C4-2B (cell line): ENCODE measurements around the gene DDX54.

Experiments
- H3K27ac ChIP-seq: fragments of 450-650 bp; 2 replicates; pipeline ENCODE4 v1.5.1; 2017
- ZFX ChIP-seq: fragments of 450-650 bp; IDR thresholded peaks from 2 replicates; pipeline ENCODE4 v1.6.1; 2017
- TF ChIP-seq, protein P1 (sequence below): fragments of 450-650 bp; conservative IDR thresholded peaks from 2 replicates; pipeline ENCODE4 v1.5.1; 2017; ENCODE audit warnings: mild to moderate bottlenecking

Gene DDX54

DNA sequence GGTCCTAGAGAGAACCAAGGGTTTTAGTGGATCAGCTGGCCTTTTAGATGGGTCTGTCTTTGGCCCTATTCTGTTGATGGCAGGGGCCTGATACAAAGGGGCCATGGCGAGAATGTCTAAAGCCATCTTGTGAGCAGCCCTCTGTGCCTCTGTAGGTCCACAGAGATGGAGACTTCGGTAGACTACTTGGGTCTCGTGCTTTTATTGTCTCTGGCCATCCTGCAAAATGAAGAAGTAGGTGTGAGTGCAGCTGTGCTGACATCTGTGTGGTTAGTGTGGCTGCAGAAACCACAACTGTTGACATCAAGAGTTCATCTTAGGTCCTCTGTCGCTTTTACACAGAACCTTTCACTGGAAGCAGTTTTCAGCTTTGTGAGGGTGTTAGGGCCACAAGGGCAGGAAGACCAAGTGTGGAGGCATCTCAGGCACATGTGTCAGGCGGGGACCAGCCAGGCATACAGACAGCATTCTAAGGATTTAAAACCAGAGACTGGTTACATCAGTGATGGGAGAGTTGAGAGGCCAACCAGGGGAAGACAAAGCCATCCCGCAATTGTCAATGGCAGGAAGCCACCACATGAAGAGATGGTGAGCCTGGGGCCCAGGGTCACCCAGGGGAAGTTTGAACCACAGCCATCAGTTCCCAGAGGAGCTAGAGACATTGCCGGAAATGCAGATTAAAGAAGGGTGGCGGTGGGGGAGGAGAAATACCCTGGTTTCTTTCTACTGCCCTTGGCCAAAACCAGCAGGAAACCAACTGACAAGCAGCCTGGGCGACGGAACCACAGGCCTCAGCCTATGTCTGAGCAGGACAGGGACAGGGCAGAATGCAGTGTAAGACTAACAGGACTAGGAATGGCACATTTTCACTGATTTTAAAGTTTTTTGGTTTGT, 23.0 kb upstream of the DDX54 start:
- no peak for TF ChIP-seq ZFX
- TF ChIP-seq, protein P1, sequence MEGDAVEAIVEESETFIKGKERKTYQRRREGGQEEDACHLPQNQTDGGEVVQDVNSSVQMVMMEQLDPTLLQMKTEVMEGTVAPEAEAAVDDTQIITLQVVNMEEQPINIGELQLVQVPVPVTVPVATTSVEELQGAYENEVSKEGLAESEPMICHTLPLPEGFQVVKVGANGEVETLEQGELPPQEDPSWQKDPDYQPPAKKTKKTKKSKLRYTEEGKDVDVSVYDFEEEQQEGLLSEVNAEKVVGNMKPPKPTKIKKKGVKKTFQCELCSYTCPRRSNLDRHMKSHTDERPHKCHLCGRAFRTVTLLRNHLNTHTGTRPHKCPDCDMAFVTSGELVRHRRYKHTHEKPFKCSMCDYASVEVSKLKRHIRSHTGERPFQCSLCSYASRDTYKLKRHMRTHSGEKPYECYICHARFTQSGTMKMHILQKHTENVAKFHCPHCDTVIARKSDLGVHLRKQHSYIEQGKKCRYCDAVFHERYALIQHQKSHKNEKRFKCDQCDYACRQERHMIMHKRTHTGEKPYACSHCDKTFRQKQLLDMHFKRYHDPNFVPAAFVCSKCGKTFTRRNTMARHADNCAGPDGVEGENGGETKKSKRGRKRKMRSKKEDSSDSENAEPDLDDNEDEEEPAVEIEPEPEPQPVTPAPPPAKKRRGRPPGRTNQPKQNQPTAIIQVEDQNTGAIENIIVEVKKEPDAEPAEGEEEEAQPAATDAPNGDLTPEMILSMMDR, result no peak
- H3K27ac ChIP-seq, result no peak overlapping the region

DNA sequence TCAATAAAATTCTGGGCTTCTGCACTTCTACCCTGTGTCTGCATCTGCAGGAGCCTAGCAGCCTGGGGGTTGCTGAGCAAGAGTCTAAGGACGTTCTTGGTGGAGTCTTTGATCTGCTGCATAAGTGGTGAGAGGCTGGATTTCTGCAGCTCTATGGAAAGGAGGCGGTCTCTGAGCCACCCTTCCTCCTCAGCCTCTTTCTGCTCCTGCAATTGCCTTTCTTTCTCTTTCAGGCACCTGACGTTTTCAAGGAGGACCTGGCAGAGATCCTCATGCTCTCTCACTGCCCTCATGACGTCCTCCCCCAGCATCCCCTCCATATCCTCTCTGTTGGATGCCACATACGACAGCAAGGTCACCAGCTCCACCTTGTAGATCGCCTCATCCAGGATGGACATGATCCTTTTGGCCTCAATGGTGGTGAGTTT, 22.3 kb upstream of the DDX54 start:
- TF ChIP-seq, protein P1, result no peak
- TF ChIP-seq ZFX, result no peak
- H3K27ac ChIP-seq, result no peak overlapping the region

DNA sequence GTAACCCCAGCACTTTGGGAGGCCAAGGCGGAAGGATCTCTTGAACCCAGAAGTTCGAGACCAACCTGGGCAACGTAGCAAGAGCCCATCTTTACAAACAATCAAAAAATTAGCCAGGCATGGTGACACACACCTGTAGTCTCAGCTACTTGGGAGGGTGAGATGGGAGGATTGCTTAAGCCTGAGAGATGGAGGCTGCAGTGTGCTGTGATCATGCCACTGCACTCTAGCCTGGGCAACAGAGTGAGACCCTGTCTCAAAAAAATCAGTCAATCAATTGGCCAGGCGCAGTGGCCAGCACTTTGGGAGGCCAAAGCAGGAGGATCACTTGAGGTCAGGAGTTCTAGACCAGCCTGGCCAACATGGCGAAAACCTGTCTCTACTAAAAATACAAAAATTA, 21.5 kb upstream of the DDX54 start:
- H3K27ac ChIP-seq, result 0 out of 2 replicates have a peak overlapping the region, but pooled peaks have one; percentile 15

DNA sequence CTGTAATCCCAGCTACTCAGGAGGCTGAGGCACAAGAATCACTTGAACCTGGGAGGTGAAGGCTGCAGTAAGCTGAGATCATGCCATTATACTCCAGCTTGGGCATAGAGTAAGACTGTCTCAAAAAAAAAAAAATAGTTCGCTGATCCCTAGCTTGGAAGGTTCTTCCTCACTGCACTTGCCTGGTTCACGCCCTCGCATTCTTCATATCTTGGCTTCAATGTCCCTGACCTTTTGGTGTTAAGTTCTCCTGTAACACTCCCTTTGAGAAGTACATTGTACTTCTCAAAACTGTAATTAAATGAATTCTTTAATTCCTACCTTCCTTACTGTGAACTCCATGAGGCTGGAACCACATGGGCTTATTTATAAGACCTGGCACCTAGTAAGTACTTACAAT, 19.5 kb upstream of the DDX54 start:
- no peak overlapping the region for H3K27ac ChIP-seq
- TF ChIP-seq, protein P1, result no peak
- no peak for TF ChIP-seq ZFX

DNA sequence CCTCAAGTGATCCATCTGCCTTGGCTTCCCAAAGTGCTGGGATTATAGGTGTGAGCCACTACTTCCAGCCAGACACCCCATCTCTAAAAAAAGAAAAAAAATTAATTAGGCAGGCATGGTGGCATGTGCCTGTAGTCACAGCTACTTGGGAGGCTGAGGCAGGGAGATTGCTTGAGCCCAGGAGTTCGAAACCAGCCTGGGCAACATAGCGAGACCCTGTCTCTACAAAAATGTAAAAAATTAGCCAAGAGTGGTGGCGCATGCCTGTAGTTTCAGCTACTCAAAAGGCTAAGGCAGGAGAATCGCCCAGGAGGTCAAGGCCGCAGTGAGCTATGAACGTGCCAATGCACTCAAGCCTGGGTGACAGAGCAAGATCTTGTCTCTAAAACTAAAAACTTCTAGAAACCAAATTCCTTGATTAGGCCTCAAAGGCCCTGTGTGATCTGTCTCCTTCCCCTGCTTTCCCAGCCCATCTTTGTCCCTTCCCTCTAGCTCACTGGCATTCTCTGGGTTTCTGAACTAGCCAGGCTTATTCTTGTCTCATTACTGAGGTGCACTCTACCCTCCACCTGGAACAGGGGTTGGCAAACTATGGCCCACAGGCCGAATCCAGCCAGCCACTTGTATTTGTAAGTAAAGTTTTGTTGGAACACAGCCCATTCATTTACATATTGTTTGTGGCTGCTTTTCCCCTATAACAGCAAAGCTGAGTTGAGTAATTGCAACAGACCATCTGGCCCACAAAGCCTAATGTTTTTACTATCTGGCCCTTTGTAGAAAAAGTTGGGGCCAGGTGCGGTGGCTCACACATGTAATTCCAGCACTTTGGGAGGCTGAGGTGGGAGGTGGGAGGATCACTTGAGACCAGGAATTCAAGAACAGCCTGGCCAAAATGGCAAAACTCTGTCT, 18.8 kb upstream of the DDX54 start:
- no peak for TF ChIP-seq ZFX
- TF ChIP-seq, protein P1, result no peak
- no peak overlapping the region for H3K27ac ChIP-seq

DNA sequence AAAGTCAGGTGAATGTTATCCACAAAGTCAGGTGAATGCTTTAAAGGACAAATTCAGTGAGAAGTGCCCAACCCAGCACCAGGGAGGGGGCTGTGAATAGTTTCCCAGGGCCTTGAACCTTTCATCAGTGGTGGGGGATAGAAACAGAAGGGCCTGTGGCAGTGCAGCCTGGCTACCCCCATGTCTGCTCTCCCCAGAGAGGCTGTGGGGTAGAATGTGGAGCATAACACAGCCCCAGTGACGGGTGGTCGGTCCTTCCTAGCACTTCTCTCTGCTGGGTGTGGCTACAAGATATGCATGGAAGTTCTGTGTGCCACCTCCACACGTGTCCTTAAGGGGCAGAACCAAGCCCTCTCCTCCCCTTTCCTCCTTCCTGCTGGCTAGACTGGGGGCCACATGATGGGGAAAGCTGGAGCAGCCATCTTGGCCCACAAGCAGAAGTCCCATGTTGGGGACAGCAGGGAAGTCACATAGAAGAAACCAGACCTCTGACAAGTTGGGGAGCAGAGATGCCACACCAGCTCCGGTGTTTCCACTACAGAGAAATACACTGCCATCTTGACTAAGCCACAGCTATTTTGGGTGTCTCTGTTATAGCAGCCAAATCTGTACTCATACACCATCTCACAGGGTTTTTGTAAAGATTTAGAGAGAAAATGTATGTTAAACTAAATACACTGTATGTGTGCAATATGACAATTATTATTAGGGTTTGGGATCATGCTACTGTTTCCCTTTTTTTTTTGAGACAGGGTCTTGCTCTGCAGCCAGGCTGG, 17.2 kb upstream of the DDX54 start:
- TF ChIP-seq, protein P1, result no peak
- no peak for TF ChIP-seq ZFX
- no peak overlapping the region for H3K27ac ChIP-seq
